ENCODE measurements around the gene ADAMTS12. TPM values are rescaled to one million over a fixed set of nuclear protein-coding genes. Genes with fewer than 3 reads are reported as not detected.
A peak's percentile ranks its signal among the peaks of the same experiment; 100 is the strongest.

Gene ADAMTS12
- total RNA-seq, 1 experiment from 2014 or later: not detected

DNA sequence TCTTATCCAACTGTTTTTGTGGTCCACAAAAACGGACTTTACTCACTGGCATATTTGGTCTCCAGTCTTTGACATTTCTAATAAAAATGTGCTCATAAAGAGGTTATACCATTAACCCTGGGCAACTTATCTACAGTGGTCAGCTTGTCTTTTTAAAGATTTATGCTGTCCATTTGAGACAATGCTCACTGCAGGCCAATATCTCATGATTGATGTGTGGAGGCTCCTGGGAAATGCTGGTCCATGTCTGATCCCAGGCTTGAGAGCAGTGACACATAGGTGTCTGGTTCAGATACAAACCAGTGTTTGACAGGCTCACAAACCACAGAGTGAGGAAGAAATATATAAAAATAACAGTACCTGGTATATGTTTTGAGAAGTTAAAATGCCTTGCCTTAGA lies 270.3 kb downstream of the ADAMTS12 start:
- in situ Hi-C loops (cut with HindIII; ENCODE audit: low pct_unique_long_range_greater_than_20kb, low sequenced_read_pairs): no loop called here
- DNase-seq (ENCODE audit: low read depth, low spot score): no peak

DNA sequence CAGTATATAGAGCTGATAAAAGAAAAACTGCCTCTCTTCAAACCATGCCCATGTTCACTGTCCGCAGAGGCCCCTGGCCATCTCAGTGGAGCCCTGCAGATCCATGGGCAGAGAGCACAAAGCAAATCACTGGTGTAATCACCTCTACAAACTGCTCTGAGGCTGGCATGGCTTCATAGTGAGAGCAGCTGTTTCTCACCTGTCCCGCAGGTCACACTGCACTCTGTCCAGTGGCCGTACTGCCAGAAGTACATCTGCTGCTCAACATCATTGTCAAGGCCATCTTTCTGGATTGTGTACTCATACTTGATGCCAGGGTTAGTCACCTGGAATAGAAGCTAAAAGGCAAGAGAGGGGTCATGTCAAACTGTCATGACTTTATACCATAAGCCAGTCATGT lies 277.8 kb downstream of the ADAMTS12 start:
- DNase-seq (ENCODE audit: low read depth, low spot score): no peak
- in situ Hi-C loops (cut with HindIII; ENCODE audit: low pct_unique_long_range_greater_than_20kb, low sequenced_read_pairs): no loop called here

DNA sequence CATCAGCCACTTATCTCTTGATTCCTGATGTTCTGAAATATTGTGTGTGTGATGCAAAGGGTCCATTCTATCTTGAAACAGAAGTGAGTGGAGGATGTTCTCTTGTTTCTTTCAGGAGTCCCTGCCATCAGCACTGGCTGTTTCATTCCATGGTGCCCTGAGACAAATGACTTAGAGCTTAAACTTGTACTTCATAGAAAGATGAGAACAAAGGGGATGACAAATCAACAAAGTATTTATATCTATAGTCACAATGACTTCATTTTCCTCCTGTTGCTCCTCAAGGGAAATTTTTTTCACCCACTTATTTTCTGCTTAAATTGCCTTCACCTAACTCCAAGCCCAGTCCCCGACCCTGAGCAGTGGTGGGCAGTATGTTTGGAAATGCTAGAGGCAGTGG lies 279.4 kb downstream of the ADAMTS12 start:
- in situ Hi-C loops (cut with HindIII; ENCODE audit: low pct_unique_long_range_greater_than_20kb, low sequenced_read_pairs): no loop called here

GRCh38 chr5:33611877-33612276 lies 279.9 kb downstream of the ADAMTS12 start:
- DNase-seq (ENCODE audit: low read depth, low spot score): no peak
- in situ Hi-C loops (cut with HindIII; ENCODE audit: low pct_unique_long_range_greater_than_20kb, low sequenced_read_pairs): no loop called here

More for the DNA sequence above, 279.4 kb downstream of the ADAMTS12 start:
- no peak for DNase-seq (ENCODE audit: low read depth, low spot score)

DNA sequence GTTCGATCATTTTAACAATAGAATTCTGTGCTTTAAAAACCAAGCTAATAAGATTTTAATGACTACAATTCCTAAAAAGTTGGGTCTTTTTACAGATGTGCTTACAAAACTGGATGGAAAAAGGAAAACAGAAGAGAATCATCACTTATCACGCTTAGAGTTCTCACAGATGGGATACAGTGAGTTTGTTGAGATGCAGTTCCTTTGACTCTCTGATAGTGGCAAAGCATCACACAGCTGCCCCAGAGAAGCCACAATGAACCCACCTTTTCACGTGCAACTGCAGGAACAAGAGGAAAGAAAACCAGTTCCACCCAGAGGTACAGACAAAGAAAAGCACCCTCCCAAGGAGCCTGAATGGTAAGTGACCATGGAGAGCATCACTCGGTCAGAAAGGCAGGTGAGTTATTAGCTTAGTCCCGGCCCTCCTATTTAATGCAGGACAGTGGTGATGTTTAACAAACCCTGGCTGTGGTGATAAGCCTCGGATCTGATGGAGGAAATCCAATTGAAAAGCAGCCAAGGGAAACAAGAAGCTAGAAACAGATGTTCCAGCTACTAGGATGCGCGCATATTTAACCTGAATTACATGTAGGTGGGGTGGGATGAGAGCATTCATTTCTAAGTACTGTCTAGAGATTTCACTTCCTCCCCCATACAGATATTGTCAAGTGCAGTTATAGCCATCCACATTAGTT lies 283.3 kb downstream of the ADAMTS12 start:
- no peak for DNase-seq (ENCODE audit: low read depth, low spot score)
- in situ Hi-C loops (cut with HindIII; ENCODE audit: low pct_unique_long_range_greater_than_20kb, low sequenced_read_pairs): no loop called here

GRCh38 chr5:33604503-33604902 lies 287.3 kb downstream of the ADAMTS12 start:
- in situ Hi-C loops (cut with HindIII; ENCODE audit: low pct_unique_long_range_greater_than_20kb, low sequenced_read_pairs): no loop called here
- DNase-seq (ENCODE audit: low read depth, low spot score): no peak

GRCh38 chr5:33601881-33602280 lies 289.9 kb downstream of the ADAMTS12 start:
- in situ Hi-C loops (cut with HindIII; ENCODE audit: low pct_unique_long_range_greater_than_20kb, low sequenced_read_pairs): no loop called here

DNA sequence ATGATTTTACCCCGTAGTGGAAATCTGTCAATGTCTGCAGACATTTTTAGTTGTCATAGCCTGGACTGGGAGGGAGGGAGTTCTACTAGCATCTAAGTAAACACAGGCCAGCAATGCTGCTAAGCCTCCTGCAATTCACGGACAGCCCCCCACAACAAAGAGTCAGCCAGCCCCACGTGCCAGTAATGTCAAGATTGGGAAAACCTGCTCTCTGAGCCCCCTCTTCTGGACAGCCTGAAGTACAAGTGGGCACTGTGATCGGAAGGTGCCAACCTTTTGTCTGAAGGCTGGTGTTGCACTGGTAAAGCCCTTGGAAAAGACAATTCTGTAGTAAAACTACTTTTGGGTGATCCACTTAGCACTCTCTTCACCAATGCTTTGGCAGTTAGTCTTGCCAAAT lies 296.5 kb downstream of the ADAMTS12 start:
- in situ Hi-C loops (cut with HindIII; ENCODE audit: low pct_unique_long_range_greater_than_20kb, low sequenced_read_pairs): no loop called here

More at GRCh38 chr5:33601881-33602280, 289.9 kb downstream of the ADAMTS12 start:
- DNase-seq (ENCODE audit: low read depth, low spot score): no peak

GRCh38 chr5:33594006-33594405 lies 297.8 kb downstream of the ADAMTS12 start:
- DNase-seq (ENCODE audit: low read depth, low spot score): peak; percentile 23
- in situ Hi-C loops (cut with HindIII; ENCODE audit: low pct_unique_long_range_greater_than_20kb, low sequenced_read_pairs): no loop called here

More for the DNA sequence above, 296.5 kb downstream of the ADAMTS12 start:
- peak; percentile 41 for DNase-seq (ENCODE audit: low read depth, low spot score)

DNA sequence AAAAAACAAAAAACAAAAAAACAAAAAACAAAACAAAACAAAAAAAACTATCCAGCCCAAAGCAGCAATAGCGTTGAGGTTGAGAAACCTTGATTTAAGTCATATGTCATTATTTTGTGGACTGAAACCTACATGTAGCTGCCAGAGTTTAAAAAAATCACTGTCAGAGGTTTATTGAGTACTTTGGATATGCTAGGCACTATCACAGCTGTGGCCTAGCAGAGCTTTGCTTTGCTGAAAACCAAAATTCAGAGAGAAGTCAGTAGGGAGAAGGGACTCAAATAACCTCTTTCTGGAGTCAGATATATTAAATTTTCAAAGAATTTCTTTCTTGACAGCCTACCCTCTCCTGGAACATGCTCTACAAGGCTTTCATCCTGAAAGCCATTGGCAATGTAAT lies 299.5 kb downstream of the ADAMTS12 start:
- in situ Hi-C loops (cut with HindIII; ENCODE audit: low pct_unique_long_range_greater_than_20kb, low sequenced_read_pairs): no loop called here
- no peak for DNase-seq (ENCODE audit: low read depth, low spot score)

DNA sequence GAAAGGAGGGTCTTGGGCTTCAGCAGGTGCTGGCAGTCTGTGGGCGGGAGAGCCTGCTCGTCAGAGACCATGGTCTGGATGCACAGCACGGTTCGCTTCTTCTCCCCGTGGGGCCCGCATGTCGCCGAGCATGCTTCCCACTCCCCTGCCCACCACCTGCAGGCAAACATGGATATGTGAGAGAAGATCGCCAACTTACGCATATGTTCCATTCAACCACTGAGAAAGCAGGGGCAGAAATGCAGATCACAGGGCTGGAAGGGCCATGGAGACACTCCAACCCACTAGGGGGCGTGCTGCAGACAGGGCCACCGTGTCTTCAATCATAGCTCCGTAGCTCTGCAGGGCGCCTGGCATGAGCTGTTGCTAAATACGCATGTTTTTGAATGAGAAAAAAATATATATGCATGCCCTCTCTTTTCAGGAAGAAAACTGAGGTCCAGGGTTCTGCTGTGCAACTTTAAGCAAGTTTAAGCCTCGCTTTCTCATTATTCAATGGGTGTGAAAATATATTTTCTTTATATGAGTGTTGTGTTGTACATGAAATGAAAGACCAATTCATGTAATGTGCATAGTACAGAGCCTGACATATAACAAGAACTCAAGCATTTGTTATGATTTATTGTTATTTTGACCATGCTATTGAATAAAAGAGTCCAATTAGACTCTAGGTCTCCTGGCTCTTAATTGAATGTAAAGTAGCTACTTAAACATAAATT lies 303.0 kb downstream of the ADAMTS12 start:
- in situ Hi-C loops (cut with HindIII; ENCODE audit: low pct_unique_long_range_greater_than_20kb, low sequenced_read_pairs): no loop called here
- peak; percentile 84 for DNase-seq (ENCODE audit: low read depth, low spot score)

GRCh38 chr5:33583332-33583731 lies 308.5 kb downstream of the ADAMTS12 start:
- in situ Hi-C loops (cut with HindIII; ENCODE audit: low pct_unique_long_range_greater_than_20kb, low sequenced_read_pairs): no loop called here
- DNase-seq (ENCODE audit: low read depth, low spot score): no peak

DNA sequence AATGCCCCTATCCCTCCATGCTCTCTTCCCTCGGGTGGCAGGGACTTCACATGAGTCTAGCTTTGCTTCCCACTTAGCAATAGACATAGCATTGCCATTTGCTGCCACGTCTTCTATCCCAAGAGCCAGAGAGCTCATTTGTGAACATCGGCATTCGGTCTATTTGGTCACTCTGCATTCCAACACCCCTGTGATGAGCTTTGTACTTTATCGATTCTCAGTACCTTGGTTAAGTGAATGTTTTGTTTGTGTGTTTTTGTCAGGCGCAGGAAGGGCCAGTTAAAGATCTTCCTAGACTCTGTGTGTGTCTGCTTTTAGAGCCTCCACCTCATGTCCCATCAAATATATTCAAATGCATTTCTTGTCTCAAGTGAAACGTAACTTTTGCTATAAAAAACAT lies 309.4 kb downstream of the ADAMTS12 start:
- in situ Hi-C loops (cut with HindIII; ENCODE audit: low pct_unique_long_range_greater_than_20kb, low sequenced_read_pairs): no loop called here

GRCh38 chr5:33579789-33580188 lies 312.0 kb downstream of the ADAMTS12 start:
- peak; percentile 55 for DNase-seq (ENCODE audit: low read depth, low spot score)
- in situ Hi-C loops (cut with HindIII; ENCODE audit: low pct_unique_long_range_greater_than_20kb, low sequenced_read_pairs): no loop called here

More for the DNA sequence above, 309.4 kb downstream of the ADAMTS12 start:
- no peak for DNase-seq (ENCODE audit: low read depth, low spot score)

GRCh38 chr5:33579152-33579551 lies 312.6 kb downstream of the ADAMTS12 start:
- DNase-seq (ENCODE audit: low read depth, low spot score): no peak
- in situ Hi-C loops (cut with HindIII; ENCODE audit: low pct_unique_long_range_greater_than_20kb, low sequenced_read_pairs): no loop called here

DNA sequence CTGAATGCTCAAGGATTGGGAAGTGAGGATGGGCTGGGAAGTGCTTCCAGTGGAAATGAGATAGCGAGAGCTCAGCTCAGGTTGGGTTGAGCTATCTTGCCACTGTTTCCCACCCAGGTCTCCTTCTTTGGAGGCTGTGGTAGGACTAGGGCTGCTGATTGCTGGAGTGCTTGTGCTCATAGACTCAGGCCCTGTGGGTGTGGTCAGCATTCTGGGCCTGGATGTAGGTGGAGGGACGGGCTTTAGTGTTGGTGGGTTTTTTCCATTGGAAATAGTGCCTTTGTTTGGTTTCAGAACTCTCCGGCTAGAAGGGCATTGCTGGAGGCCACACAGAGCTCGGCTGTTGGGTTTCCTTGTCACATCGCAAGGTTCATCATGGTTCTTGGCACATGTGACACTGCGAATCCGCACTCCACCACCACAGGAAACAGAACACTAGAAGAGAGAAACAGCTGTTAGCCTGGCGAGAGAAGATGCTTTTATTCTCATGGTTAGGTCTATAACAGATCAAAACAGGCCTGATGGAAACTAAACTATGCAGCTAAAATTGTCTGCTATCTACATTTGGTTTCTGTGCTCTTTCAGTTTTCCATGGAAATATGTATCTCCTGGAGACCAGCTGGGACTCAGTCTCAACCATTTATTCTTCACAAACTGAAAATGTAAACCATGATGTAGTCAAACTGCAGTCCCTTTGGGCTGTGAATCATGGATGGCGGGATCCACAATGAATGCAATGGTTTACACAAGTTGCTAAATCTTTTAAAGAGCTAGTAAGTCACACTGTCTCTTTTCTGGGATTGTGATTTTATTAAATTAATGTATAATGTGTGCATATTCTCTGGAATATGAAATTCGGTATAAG lies 314.8 kb downstream of the ADAMTS12 start:
- DNase-seq (ENCODE audit: low read depth, low spot score): no peak
- in situ Hi-C loops (cut with HindIII; ENCODE audit: low pct_unique_long_range_greater_than_20kb, low sequenced_read_pairs): no loop called here

GRCh38 chr5:33565324-33565723 lies 326.5 kb downstream of the ADAMTS12 start:
- no peak for DNase-seq (ENCODE audit: low read depth, low spot score)
- in situ Hi-C loops (cut with HindIII; ENCODE audit: low pct_unique_long_range_greater_than_20kb, low sequenced_read_pairs): no loop called here
